ENCODE measurements around the gene DHDDS. TPM values are rescaled to one million over a fixed set of nuclear protein-coding genes. Genes with fewer than 3 reads are reported as not detected.

The DHDDS gene
- total RNA-seq, 1 donor from 2014 or later: 87.2 TPM

GRCh38 chr1:26389604-26390247 lies 42.4 kb upstream of the DHDDS start:
- Mint-ChIP-seq H3K9me3 (ENCODE audit: unreplicated experiment) (no peaks in the 10 kb centered on the region), H3K4me3 (ENCODE audit: unreplicated experiment) (no peak overlapping the region), H3K36me3 (ENCODE audit: low read depth, unreplicated experiment) (no peaks in the 10 kb centered on the region), H3K27ac (ENCODE audit: unreplicated experiment) (no peak overlapping the region), H3K27me3 (ENCODE audit: low read depth, unreplicated experiment) (peaks cover 6% of the 10 kb centered on the region), H3K4me1 (ENCODE audit: low read depth, unreplicated experiment) (peaks cover 11% of the 10 kb centered on the region)
- Histone ChIP-seq H3K9ac (ENCODE audit: low read length) (no peak overlapping the region), H3K27ac (ENCODE audit: low read depth, low read length) (no peak overlapping the region), H3K4me3 (ENCODE audit: insufficient read depth, low read depth, low read length) (no peak overlapping the region), H3K36me3 (ENCODE audit: insufficient read depth, low read length) (no peaks in the 10 kb centered on the region), H3K4me1 (ENCODE audit: insufficient read depth, low read length) (peaks cover 17% of the 10 kb centered on the region), H3K27me3 (ENCODE audit: insufficient read depth, low read length) (no peaks in the 10 kb centered on the region), H2AFZ (ENCODE audit: low read depth, low read length) (no peak overlapping the region), H4K20me1 (ENCODE audit: insufficient read depth, low read length) (no peaks in the 10 kb centered on the region), H3K9me3 (ENCODE audit: insufficient read depth, low read depth, low read length) (no peaks in the 10 kb centered on the region), H3K4me2 (ENCODE audit: low read length) (no peak overlapping the region), H3K79me2 (ENCODE audit: insufficient read depth, low read length) (no peaks in the 10 kb centered on the region)
- no peak for TF ChIP-seq CTCF (IDR thresholded peaks at IDR 0.05; ENCODE audit: insufficient read depth, low read depth, low read length)
- no peak for TF ChIP-seq EZH2 (IDR thresholded peaks at IDR 0.05; ENCODE audit: insufficient read depth, low read length)
- FAIRE-seq (no peak), DNase-seq (ENCODE audit: low read depth) (no peak)

GRCh38 chr1:26391450-26391849 lies 40.7 kb upstream of the DHDDS start:
- Mint-ChIP-seq H3K27me3 (ENCODE audit: low read depth, unreplicated experiment) (peaks cover 6% of the 10 kb centered on the region), H3K27ac (ENCODE audit: unreplicated experiment) (no peak overlapping the region), H3K4me3 (ENCODE audit: unreplicated experiment) (no peak overlapping the region), H3K9me3 (ENCODE audit: unreplicated experiment) (no peaks in the 10 kb centered on the region), H3K36me3 (ENCODE audit: low read depth, unreplicated experiment) (no peaks in the 10 kb centered on the region), H3K4me1 (ENCODE audit: low read depth, unreplicated experiment) (peaks cover 8% of the 10 kb centered on the region)
- H3K9ac ChIP-seq (ENCODE audit: low read length): no peak overlapping the region
- H3K27me3 ChIP-seq (ENCODE audit: insufficient read depth, low read length): no peaks in the 10 kb centered on the region
- FAIRE-seq (no peak), DNase-seq (ENCODE audit: low read depth) (no peak)
- no peak overlapping the region for H3K4me2 ChIP-seq (ENCODE audit: low read length)
- H3K4me1 ChIP-seq (ENCODE audit: insufficient read depth, low read length): peaks cover 12% of the 10 kb centered on the region
- H2AFZ ChIP-seq (ENCODE audit: low read depth, low read length): no peak overlapping the region
- H4K20me1 ChIP-seq (ENCODE audit: insufficient read depth, low read length): no peaks in the 10 kb centered on the region
- H3K27ac ChIP-seq (ENCODE audit: low read depth, low read length): no peak overlapping the region
- H3K79me2 ChIP-seq (ENCODE audit: insufficient read depth, low read length): no peaks in the 10 kb centered on the region
- H3K9me3 ChIP-seq (ENCODE audit: insufficient read depth, low read depth, low read length): no peaks in the 10 kb centered on the region
- TF ChIP-seq EZH2 (IDR thresholded peaks at IDR 0.05; ENCODE audit: insufficient read depth, low read length): no peak
- TF ChIP-seq CTCF (IDR thresholded peaks at IDR 0.05; ENCODE audit: insufficient read depth, low read depth, low read length): peak; percentile 83
- H3K36me3 ChIP-seq (ENCODE audit: insufficient read depth, low read length): no peaks in the 10 kb centered on the region
- H3K4me3 ChIP-seq (ENCODE audit: insufficient read depth, low read depth, low read length): no peak overlapping the region

GRCh38 chr1:26395754-26396153 lies 36.4 kb upstream of the DHDDS start:
- Histone ChIP-seq H3K79me2 (ENCODE audit: insufficient read depth, low read length) (no peaks in the 10 kb centered on the region), H3K9ac (ENCODE audit: low read length) (no peak overlapping the region), H3K4me2 (ENCODE audit: low read length) (no peak overlapping the region), H3K9me3 (ENCODE audit: insufficient read depth, low read depth, low read length) (no peaks in the 10 kb centered on the region), H3K36me3 (ENCODE audit: insufficient read depth, low read length) (no peaks in the 10 kb centered on the region), H3K27ac (ENCODE audit: low read depth, low read length) (no peak overlapping the region), H3K4me1 (ENCODE audit: insufficient read depth, low read length) (no peaks in the 10 kb centered on the region), H4K20me1 (ENCODE audit: insufficient read depth, low read length) (no peaks in the 10 kb centered on the region), H3K27me3 (ENCODE audit: insufficient read depth, low read length) (no peaks in the 10 kb centered on the region), H3K4me3 (ENCODE audit: insufficient read depth, low read depth, low read length) (no peak overlapping the region), H2AFZ (ENCODE audit: low read depth, low read length) (no peak overlapping the region)
- no peaks in the 10 kb centered on the region for H3K9me3 Mint-ChIP-seq (ENCODE audit: unreplicated experiment)
- TF ChIP-seq EZH2 (IDR thresholded peaks at IDR 0.05; ENCODE audit: insufficient read depth, low read length) (no peak), CTCF (IDR thresholded peaks at IDR 0.05; ENCODE audit: insufficient read depth, low read depth, low read length) (no peak)
- H3K4me3 Mint-ChIP-seq (ENCODE audit: unreplicated experiment): no peak overlapping the region
- no peaks in the 10 kb centered on the region for H3K36me3 Mint-ChIP-seq (ENCODE audit: low read depth, unreplicated experiment)
- H3K4me1 Mint-ChIP-seq (ENCODE audit: low read depth, unreplicated experiment): no peaks in the 10 kb centered on the region
- no peak for DNase-seq (ENCODE audit: low read depth)
- no peak for FAIRE-seq
- no peak overlapping the region for H3K27ac Mint-ChIP-seq (ENCODE audit: unreplicated experiment)
- H3K27me3 Mint-ChIP-seq (ENCODE audit: low read depth, unreplicated experiment): peaks cover 2% of the 10 kb centered on the region

Measured in astrocyte (in vitro differentiated cells and primary cell).